ENCODE data around the gene BIRC2.

BIRC2 gene

GRCh38 chr11:102390667-102391465, 43.9 kb downstream of the BIRC2 start:
- Histone ChIP-seq H3K9me3 (ENCODE audit: control insufficient read depth, insufficient read depth, low read length) (no peaks in the 10 kb centered on the region), H3K4me1 (ENCODE audit: control insufficient read depth, insufficient read depth, low read length) (no peaks in the 10 kb centered on the region), H3K9ac (ENCODE audit: low read depth, low read length) (no peak overlapping the region), H3K36me3 (ENCODE audit: control insufficient read depth, insufficient read depth, low read length) (peaks cover 8% of the 10 kb centered on the region; the same call in 1 of the 2 replicates), H3K27me3 (ENCODE audit: control insufficient read depth, insufficient read depth, low read length) (no peaks in the 10 kb centered on the region), H3K27ac (ENCODE audit: low read depth, low read length) (no peak overlapping the region), H3K4me3 (ENCODE audit: low read depth, low read length) (no peak overlapping the region)

DNA sequence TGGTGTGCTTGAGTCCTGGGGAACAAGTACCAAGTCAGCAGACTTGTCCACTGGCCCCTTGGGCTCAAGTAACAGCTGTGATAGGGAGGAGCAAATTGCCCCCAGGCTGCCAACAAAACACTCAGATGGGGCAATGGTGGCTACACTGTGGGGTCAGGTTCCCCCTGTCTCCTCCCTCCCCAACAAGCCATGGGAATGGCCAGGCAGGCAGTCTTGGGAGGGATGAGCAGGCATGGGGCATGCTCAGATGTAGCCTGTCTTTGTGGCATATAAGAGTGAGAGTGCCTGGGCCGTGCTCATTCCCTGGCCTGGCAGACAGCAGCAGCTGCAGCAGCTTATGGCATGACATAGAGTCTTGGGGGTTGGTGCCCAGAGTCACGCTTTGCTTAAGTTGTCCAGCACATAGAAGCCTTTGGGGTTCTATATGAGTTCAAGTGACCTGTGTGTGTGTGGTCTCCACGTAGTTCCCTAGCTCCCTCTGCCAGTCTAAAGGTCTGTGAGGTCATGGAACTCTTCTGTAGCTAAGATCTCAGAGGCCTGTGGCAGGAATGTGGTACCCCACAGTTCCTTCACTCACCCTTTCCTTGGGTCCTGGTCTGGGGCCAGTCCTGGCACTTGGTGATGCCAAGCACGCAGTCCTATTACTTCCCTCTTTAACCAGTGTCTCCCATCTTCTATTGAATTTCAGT, 44.7 kb downstream of the BIRC2 start:
- Histone ChIP-seq H3K27me3 (ENCODE audit: control insufficient read depth, insufficient read depth, low read length) (no peaks in the 10 kb centered on the region), H3K9ac (ENCODE audit: low read depth, low read length) (no peak overlapping the region), H3K4me1 (ENCODE audit: control insufficient read depth, insufficient read depth, low read length) (no peaks in the 10 kb centered on the region), H3K36me3 (ENCODE audit: control insufficient read depth, insufficient read depth, low read length) (peaks cover 8% of the 10 kb centered on the region; the same call in 1 of the 2 replicates), H3K27ac (ENCODE audit: low read depth, low read length) (no peak overlapping the region), H3K9me3 (ENCODE audit: control insufficient read depth, insufficient read depth, low read length) (no peaks in the 10 kb centered on the region), H3K4me3 (ENCODE audit: low read depth, low read length) (no peak overlapping the region)

DNA sequence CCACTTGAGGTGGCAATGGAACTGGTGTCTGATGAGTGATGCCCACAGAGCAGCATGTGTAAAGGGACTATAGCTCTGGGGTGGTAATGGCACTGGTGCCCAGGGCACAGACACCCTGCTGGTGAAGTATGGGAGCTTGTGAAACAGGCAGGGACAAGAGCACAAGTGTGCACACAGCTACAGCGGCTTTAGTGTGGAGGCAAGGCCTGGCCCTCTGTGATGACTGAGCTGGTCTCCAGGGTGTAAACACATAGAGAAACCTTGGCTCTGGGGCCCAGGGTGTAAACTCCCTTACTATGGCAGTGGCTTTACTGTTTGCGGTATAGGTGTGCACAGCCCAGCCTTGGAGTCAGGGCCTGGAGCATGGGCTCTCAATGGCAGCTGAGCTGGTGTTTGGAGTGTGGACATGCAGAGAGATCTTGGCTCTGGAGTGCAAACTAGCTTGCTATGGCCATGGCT, 46.3 kb downstream of the BIRC2 start:
- no peak overlapping the region for H3K27ac ChIP-seq (ENCODE audit: low read depth, low read length)
- peaks cover 11% of the 10 kb centered on the region for H3K36me3 ChIP-seq (ENCODE audit: control insufficient read depth, insufficient read depth, low read length)

GRCh38 chr11:102395720-102396393, 48.8 kb downstream of the BIRC2 start:
- Histone ChIP-seq H3K4me1 (ENCODE audit: control insufficient read depth, insufficient read depth, low read length) (no peaks in the 10 kb centered on the region), H3K9me3 (ENCODE audit: control insufficient read depth, insufficient read depth, low read length) (no peaks in the 10 kb centered on the region), H3K9ac (ENCODE audit: low read depth, low read length) (no peak overlapping the region), H3K36me3 (ENCODE audit: control insufficient read depth, insufficient read depth, low read length) (peaks cover 32% of the 10 kb centered on the region), H3K4me3 (ENCODE audit: low read depth, low read length) (no peak overlapping the region), H3K27me3 (ENCODE audit: control insufficient read depth, insufficient read depth, low read length) (no peaks in the 10 kb centered on the region), H3K27ac (ENCODE audit: low read depth, low read length) (no peak overlapping the region)

More for the DNA sequence above, 46.3 kb downstream of the BIRC2 start:
- Histone ChIP-seq H3K4me3 (ENCODE audit: low read depth, low read length) (no peak overlapping the region), H3K9ac (ENCODE audit: low read depth, low read length) (no peak overlapping the region), H3K9me3 (ENCODE audit: control insufficient read depth, insufficient read depth, low read length) (no peaks in the 10 kb centered on the region), H3K27me3 (ENCODE audit: control insufficient read depth, insufficient read depth, low read length) (no peaks in the 10 kb centered on the region), H3K4me1 (ENCODE audit: control insufficient read depth, insufficient read depth, low read length) (no peaks in the 10 kb centered on the region)

- Histone ChIP-seq H3K27ac (ENCODE audit: low read depth, low read length) (no peak overlapping the region), H3K4me1 (ENCODE audit: control insufficient read depth, insufficient read depth, low read length) (no peaks in the 10 kb centered on the region), H3K4me3 (ENCODE audit: low read depth, low read length) (no peak overlapping the region), H3K27me3 (ENCODE audit: control insufficient read depth, insufficient read depth, low read length) (no peaks in the 10 kb centered on the region), H3K36me3 (ENCODE audit: control insufficient read depth, insufficient read depth, low read length) (peaks cover 42% of the 10 kb centered on the region), H3K9me3 (ENCODE audit: control insufficient read depth, insufficient read depth, low read length) (no peaks in the 10 kb centered on the region), H3K9ac (ENCODE audit: low read depth, low read length) (no peak overlapping the region)
Measured at GRCh38 chr11:102396708-102397563, 49.9 kb downstream of the BIRC2 start.

- Histone ChIP-seq H3K9me3 (ENCODE audit: control insufficient read depth, insufficient read depth, low read length) (no peaks in the 10 kb centered on the region), H3K4me1 (ENCODE audit: control insufficient read depth, insufficient read depth, low read length) (no peaks in the 10 kb centered on the region), H3K4me3 (ENCODE audit: low read depth, low read length) (no peak overlapping the region), H3K27me3 (ENCODE audit: control insufficient read depth, insufficient read depth, low read length) (no peaks in the 10 kb centered on the region), H3K9ac (ENCODE audit: low read depth, low read length) (no peak overlapping the region), H3K36me3 (ENCODE audit: control insufficient read depth, insufficient read depth, low read length) (peaks cover 38% of the 10 kb centered on the region), H3K27ac (ENCODE audit: low read depth, low read length) (no peak overlapping the region)
Measured at GRCh38 chr11:102398297-102398696, 51.3 kb downstream of the BIRC2 start.

DNA sequence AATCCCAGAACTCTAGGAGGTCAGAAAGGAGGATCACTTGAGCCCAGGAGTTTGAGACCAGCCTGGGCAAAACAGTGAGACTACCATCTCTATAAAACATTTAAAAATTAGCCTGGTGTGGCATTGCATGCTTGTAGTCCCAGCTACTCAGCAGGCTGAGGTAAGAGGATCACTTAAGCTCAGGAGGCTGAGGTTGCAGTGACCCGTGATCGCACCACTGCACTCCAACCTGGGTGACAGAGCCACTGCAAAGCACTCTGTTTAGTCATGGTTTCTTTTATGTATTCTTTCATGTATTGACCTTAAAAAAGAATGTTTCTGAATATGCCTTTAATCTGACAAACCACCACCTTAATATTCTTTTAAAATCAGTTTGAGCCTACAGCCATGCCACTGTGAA, 52.2 kb downstream of the BIRC2 start:
- no peaks in the 10 kb centered on the region for H3K4me1 ChIP-seq (ENCODE audit: control insufficient read depth, insufficient read depth, low read length)
- no peak overlapping the region for H3K9ac ChIP-seq (ENCODE audit: low read depth, low read length)
- H3K4me3 ChIP-seq (ENCODE audit: low read depth, low read length), result no peak overlapping the region
- no peak overlapping the region for H3K27ac ChIP-seq (ENCODE audit: low read depth, low read length)
- no peaks in the 10 kb centered on the region for H3K9me3 ChIP-seq (ENCODE audit: control insufficient read depth, insufficient read depth, low read length)
- peaks cover 34% of the 10 kb centered on the region for H3K36me3 ChIP-seq (ENCODE audit: control insufficient read depth, insufficient read depth, low read length)
- H3K27me3 ChIP-seq (ENCODE audit: control insufficient read depth, insufficient read depth, low read length), result no peaks in the 10 kb centered on the region

DNA sequence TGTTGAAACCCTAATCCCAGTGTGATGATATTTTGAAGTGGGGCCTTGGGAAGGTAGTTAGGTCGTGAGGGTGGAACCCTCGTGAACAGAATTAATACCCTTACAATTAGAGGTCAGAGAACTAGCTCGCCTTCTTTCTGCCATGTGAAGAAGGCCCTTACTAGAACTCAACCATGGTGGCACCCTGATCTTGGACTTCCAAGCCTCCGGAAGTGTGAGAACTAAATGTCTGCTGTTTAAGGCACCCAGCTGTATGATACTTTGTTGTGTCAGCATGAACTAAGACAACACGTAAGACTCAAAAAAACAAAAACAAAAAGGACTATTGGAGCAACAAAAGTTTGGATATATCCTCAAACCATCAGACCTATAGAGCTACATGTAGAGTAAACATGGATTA, 53.6 kb downstream of the BIRC2 start:
- Histone ChIP-seq H3K9ac (ENCODE audit: low read depth, low read length) (no peak overlapping the region), H3K27me3 (ENCODE audit: control insufficient read depth, insufficient read depth, low read length) (no peaks in the 10 kb centered on the region), H3K36me3 (ENCODE audit: control insufficient read depth, insufficient read depth, low read length) (peaks cover 34% of the 10 kb centered on the region), H3K9me3 (ENCODE audit: control insufficient read depth, insufficient read depth, low read length) (no peaks in the 10 kb centered on the region), H3K27ac (ENCODE audit: low read depth, low read length) (no peak overlapping the region), H3K4me1 (ENCODE audit: control insufficient read depth, insufficient read depth, low read length) (no peaks in the 10 kb centered on the region), H3K4me3 (ENCODE audit: low read depth, low read length) (no peak overlapping the region)

DNA sequence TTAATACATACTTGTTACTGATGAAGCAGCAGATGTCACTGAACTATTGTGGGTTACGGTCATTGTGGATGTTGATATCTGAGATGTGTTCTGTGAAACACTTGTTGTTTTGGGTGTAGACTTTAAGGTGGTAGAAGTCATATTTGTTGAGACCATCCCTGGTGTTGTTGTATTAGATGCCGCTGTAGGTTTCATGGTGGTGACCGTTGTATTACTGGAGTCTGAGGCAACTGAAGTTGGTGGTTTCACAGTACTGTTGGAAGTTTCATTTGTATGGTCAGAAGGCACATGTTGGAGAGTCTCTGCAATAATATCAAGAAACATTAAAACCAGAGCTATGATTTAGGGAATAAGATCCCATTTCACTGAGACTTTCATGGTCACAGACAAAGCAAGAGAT, 54.9 kb downstream of the BIRC2 start:
- Histone ChIP-seq H3K9me3 (ENCODE audit: control insufficient read depth, insufficient read depth, low read length) (no peaks in the 10 kb centered on the region), H3K27me3 (ENCODE audit: control insufficient read depth, insufficient read depth, low read length) (no peaks in the 10 kb centered on the region), H3K27ac (ENCODE audit: low read depth, low read length) (no peak overlapping the region), H3K36me3 (ENCODE audit: control insufficient read depth, insufficient read depth, low read length) (peaks cover 34% of the 10 kb centered on the region), H3K4me1 (ENCODE audit: control insufficient read depth, insufficient read depth, low read length) (no peaks in the 10 kb centered on the region), H3K4me3 (ENCODE audit: low read depth, low read length) (no peak overlapping the region), H3K9ac (ENCODE audit: low read depth, low read length) (no peak overlapping the region)

GRCh38 chr11:102402548-102402947, 55.5 kb downstream of the BIRC2 start:
- Histone ChIP-seq H3K4me3 (ENCODE audit: low read depth, low read length) (no peak overlapping the region), H3K9ac (ENCODE audit: low read depth, low read length) (no peak overlapping the region), H3K27me3 (ENCODE audit: control insufficient read depth, insufficient read depth, low read length) (no peaks in the 10 kb centered on the region), H3K27ac (ENCODE audit: low read depth, low read length) (no peak overlapping the region), H3K36me3 (ENCODE audit: control insufficient read depth, insufficient read depth, low read length) (peaks cover 34% of the 10 kb centered on the region), H3K9me3 (ENCODE audit: control insufficient read depth, insufficient read depth, low read length) (no peaks in the 10 kb centered on the region), H3K4me1 (ENCODE audit: control insufficient read depth, insufficient read depth, low read length) (no peaks in the 10 kb centered on the region)

All from HUES48 (cell line).